Measurements from ENCODE around the gene NPAS3.

NPAS3 gene

GRCh38 chr14:33755358-33755757 is 816.7 kb downstream of the NPAS3 start:
- in situ Hi-C loops (cut with HindIII; ENCODE audit: low sequenced_read_pairs) = no loop called here

DNA sequence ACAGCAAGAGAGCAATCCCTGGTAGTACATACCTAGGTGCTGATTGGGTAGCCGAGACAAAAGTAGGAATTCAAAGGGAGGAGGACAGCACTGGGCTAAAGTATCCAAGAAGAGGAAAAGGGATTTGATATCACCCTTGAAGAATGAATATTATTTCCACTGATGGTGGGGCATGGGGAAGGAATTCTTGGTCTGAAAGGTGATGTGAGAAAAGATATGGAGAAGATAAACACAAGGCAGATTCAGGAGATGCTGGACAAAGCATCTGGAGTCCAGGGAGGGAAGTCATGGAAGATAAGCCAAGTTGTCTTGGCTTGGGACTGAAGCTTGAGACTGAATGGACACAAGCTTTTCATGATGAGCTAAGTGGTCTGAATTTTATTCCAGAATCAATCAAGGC is 818.2 kb downstream of the NPAS3 start:
- in situ Hi-C loops (cut with HindIII; ENCODE audit: low sequenced_read_pairs) = no loop called here

GRCh38 chr14:33758547-33758946 is 819.9 kb downstream of the NPAS3 start:
- in situ Hi-C loops (cut with HindIII; ENCODE audit: low sequenced_read_pairs) = no loop called here

DNA sequence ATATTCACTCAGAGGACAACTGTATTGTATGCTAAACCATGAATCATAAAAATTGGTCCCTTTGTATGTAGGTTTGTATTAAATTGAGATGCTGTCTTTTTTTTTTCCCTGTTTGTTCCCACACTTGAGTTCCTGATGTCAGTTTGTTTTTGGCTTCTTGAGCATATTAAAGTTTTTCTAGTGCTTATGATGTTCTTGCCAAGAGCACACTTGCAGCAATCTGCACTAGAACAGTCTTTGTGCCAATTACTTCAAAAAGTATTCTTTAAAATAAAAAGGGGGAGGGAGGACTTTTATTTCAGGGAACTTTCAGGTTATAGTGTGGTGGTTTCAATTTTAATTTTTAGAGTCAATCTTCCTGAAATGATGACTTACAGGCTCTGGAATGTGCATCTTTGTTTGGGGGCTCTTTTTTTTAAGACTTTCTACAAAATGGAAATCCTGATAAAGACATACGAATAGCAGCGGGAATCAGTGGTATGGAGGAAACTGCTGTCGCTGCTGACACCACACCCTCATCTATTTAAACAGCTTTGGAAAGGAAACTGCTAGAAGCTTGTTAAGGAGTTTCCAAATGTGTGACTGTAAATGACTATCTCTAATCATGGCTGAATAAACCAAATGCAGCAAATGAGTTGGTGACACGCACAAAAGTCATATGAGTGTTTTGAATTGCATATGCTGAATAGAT is 823.6 kb downstream of the NPAS3 start:
- in situ Hi-C loops (cut with HindIII; ENCODE audit: low sequenced_read_pairs) = no loop called here

- in situ Hi-C loops (cut with HindIII; ENCODE audit: low sequenced_read_pairs) = no loop called here
These were observed 826.4 kb downstream of the NPAS3 start for GRCh38 chr14:33764876-33765650.

DNA sequence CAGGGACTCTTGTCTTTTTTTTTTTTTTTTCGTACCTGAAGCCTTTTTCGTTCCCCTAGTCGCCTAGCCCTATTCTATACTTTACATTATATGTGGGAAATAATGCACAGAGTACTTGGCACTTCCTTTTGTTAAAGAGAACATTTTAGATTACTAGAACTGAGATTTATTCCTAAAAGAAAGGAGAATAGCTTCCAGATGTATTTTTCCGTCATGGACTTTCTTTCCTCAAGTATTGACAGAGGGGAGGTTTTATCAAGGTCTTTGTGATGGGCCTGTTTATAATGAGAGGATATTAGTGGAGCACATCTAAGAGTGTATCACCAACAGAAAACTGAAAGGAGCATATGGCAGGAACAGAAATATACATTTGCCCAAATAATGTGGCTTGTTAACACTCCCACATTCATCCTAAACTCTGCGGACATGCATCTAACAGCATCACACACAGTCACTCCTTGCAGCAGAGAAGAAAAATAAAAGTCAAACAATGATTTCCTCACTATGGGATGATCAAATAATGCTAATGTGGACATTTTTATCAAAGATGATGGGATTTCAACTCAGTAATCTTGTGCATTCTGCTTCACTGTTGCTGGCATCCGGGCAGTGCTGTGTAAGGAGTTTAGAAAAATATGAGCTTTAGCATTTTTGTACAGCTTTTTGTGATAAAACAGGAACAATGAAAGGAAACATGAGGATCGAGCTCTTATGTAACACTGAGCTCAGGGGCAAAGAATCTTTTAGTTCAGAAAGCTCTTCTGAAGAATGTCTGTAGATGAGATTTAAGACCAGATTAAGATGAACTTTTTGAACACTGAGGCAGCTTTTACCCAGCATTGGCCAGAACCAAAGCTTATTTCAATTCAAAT is 829.1 kb downstream of the NPAS3 start:
- in situ Hi-C loops (cut with HindIII; ENCODE audit: low sequenced_read_pairs) = no loop called here

DNA sequence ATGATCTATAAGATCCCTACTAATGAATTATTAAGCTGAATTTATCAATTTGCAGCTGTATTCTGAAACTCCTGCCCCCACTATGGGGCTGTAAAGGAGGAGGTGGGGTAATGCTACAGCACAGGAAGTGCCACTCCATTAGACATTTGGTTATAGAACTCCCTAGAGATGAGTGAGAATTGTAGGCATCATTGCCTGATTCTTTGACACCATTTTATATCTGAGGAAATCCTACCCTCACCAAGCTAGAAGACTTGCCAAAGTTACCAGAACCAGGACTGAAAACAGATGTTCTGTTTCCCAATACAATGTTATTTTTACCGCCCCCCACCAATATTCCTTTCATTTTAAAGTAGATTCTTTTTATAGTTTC is 829.8 kb downstream of the NPAS3 start:
- in situ Hi-C loops (cut with HindIII; ENCODE audit: low sequenced_read_pairs) = no loop called here

DNA sequence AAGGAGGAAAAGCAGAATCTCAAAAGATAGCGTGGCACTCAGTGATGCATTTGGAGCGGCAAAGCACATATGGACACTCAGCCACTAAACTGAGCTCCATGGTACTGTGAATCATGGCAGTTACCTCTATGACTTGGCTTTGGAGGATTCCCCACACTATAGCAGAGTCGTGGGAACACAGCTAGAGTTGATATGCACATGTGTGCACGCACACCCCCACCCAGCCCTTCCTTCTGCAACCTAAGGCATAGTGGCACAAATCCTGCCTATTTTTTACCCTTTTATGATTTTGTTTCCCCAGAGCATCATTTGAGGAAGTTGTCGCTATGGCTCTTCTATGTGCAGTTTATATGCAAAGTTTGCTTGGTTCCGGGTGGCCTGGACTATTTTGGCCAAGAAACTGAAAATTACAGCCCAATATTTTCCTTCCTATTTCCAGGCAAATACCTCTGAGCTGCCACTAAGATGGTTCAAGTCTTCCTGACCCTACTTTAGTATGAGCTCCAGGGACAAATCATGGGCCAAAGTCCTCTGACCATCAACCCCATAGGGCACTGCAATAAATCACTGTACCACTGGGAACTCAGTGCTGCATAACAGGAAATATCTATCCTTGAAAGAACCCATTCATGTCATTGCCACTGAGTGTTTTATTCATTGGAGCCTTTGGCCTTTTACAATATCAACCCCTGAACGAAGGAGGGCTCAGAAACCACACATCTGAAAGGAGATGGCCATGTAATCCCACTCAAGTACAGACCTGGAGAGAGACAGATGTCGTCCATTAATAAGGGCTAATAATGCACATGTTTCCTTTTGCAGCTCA is 834.7 kb downstream of the NPAS3 start:
- in situ Hi-C loops (cut with HindIII; ENCODE audit: low sequenced_read_pairs) = no loop called here

DNA sequence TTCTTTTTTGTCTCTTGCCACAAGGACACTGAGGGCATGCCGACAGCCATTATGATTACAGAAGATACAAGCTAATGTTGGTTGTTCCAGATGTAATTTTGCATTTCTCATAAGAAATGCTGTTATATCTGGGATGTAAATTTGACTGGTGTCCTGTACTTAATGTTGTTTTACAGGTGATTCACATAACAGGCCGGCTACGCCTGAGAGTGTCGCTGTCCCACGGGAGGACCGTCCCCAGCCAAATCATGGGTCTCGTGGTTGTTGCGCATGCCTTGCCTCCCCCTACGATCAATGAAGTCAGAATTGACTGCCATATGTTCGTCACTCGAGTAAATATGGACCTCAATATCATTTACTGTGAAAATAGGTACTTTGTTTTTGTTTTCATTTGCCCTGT is 835.5 kb downstream of the NPAS3 start:
- in situ Hi-C loops (cut with HindIII; ENCODE audit: low sequenced_read_pairs) = no loop called here

DNA sequence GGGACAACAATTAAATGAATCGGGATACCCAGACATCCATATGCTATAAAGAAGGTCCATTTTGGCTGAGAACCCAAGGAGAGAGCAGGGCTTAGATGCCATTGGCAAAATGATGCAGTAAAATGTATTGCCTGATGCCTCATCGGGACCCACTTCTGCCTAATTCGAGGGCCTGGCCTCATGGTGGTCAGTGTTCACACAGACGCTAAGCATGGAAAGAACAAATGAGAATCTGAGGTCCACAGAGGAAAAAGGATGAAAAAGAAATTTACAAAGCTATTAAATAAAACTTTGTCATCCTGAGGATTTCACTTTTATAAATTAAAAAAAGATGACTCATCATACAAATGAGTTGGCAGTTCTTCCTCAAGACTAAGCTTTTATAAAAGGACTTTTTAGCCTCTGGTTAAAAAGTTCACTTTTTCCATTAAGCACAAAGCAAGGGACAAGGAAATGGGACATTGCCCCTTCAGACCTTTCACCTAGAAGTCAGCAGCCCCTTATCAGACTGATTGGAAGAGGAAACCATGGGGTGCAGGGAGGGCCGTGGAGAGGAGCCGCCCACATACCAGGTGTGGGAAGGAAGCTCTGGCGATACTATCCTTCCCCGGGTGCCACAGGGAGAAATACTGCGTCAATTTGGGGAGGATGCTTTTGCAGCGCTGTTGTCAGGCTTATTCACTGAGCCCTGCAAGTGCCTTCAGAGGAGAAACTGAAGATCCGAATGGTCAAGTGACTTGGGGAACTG is 836.2 kb downstream of the NPAS3 start:
- in situ Hi-C loops (cut with HindIII; ENCODE audit: low sequenced_read_pairs) = loop anchor here (25.0 kb wide), 1 partner anchor 1188 kb away; no protein-coding TSS in a partner anchor

DNA sequence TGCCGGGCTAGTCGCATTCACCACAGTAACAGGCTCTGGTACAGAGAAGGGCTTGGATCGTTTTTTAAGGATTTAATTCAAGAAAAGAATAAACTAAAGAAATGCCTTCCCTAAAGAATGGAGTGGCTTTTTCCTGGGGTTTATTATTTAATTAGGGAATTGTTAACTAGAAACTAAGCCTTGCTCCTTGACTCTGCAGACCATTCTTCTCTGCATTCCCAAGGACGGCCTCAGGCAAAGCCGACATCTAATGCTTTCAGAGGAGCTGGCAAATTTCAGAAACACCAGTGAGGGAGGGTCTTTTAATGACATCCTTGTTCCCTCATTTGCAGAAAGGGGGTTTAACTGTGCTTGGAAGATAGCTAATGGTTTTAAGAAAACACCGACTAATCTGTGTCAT is 838.2 kb downstream of the NPAS3 start:
- in situ Hi-C loops (cut with HindIII; ENCODE audit: low sequenced_read_pairs) = loop anchor here (25.0 kb wide), 1 partner anchor 1190 kb away; no protein-coding TSS in a partner anchor

DNA sequence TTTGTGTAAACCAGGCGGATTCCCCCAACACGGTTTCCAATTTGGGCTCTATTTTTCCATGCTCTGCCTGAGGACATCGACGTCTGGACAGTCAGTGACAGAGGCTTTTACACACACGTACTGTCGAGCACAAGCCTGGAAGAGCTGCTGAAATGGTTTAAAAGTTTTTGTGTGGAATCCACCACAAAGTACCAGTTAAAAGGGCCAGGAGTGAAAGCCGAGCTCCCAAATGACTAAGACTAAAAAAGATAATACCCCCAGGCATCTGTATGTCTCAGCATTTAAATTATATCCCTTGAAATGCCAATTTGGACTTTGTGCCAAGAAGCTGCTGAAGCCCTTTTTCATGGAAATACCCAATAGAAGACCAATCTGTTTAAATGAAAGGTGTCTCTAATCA is 839.0 kb downstream of the NPAS3 start:
- in situ Hi-C loops (cut with HindIII; ENCODE audit: low sequenced_read_pairs) = loop anchor here (25.0 kb wide), 1 partner anchor 1190 kb away; no protein-coding TSS in a partner anchor

DNA sequence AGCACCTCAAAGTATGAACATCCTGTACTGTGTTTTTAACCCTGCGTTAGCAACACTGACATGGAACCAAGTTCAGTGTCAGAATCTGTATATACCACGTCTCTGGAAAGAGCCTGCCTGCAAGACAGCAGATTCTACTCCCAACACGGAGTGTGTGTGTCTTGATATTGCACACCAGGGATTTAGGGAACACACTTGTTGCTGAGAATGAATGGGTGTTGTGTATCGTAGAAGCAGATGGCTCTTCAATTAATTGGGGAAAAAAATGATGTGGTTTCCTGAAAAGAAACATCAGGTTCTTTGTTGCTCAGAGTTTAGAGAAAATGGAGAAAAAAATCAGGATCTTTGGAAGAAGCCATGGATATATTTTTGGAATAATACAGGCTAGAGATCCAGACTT is 841.4 kb downstream of the NPAS3 start:
- in situ Hi-C loops (cut with HindIII; ENCODE audit: low sequenced_read_pairs) = loop anchor here (25.0 kb wide), 1 partner anchor 1193 kb away; no protein-coding TSS in a partner anchor

GRCh38 chr14:33781236-33781635 is 842.6 kb downstream of the NPAS3 start:
- in situ Hi-C loops (cut with HindIII; ENCODE audit: low sequenced_read_pairs) = loop anchor here (25.0 kb wide), 1 partner anchor 1194 kb away; no protein-coding TSS in a partner anchor

GRCh38 chr14:33782923-33783322 is 844.2 kb downstream of the NPAS3 start:
- in situ Hi-C loops (cut with HindIII; ENCODE audit: low sequenced_read_pairs) = loop anchor here (25.0 kb wide), 1 partner anchor 1196 kb away; no protein-coding TSS in a partner anchor

DNA sequence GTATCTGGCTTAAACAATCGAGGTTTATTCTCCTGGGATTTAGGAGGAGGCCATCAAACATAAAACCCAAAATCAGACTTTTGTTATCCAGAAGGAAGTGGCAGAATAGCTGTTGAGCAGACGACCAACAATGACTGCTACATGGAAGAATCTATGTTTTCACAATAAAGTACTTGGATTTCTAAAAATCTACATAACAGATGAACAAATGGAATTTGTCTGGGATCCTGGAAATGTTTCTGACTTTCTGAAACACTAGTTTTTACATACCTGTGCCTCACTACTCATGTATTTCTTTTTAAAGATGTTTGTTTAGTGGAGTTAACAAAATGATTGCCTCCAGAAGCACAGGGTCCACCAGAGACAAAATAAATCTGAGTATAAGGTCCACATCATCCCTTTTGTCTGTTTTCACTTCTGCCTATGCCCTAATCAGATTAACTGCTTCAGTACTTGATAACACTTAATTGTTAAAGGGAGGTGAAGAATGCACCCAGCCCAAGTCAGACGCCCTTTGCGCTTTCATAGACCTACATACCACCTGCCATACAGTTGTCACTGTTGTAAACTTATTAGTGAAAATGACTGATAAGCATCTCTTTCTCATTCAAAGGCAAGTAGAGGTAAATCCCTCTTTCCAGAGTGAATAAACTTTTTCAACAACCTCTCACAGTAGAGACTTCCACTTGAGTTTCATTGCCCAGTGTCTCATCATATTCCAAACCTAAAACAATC is 847.6 kb downstream of the NPAS3 start:
- in situ Hi-C loops (cut with HindIII; ENCODE audit: low sequenced_read_pairs) = loop anchor here (25.0 kb wide), 1 partner anchor 1199 kb away; no protein-coding TSS in a partner anchor

DNA sequence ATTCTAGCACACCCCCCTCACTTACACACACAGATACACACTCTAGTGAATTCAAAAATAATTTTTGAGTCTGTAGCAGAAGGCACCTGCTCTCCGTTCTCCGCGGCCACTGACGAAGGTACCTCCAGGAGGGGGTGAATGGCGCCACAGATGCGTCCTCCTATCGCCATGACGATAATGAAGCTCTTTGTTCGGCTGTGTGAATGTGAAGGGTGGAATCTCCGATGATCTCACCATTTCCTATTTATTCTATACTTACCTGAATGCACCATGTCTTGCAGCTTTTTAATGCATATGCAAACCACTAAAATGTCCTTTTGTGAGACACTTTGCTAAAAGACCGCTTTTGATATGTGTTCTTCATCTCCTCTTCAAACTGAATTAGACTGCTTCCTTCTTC is 849.5 kb downstream of the NPAS3 start:
- in situ Hi-C loops (cut with HindIII; ENCODE audit: low sequenced_read_pairs) = loop anchor here (25.0 kb wide), 1 partner anchor 1201 kb away; no protein-coding TSS in a partner anchor

GRCh38 chr14:33790996-33791395 is 852.3 kb downstream of the NPAS3 start:
- in situ Hi-C loops (cut with HindIII; ENCODE audit: low sequenced_read_pairs) = loop anchor here (25.0 kb wide), 1 partner anchor 1204 kb away; no protein-coding TSS in a partner anchor
